Tibial artery (tissue), 4 donors: ENCODE measurements around the gene LRBA.

ENCODE experiments used
- DNase-seq, 2 donors: peaks; one replicate each; pipeline ENCODE4 v3.0.0-alpha.2; 2019
- H3K27ac ChIP-seq, 2 donors: fragments of 200-600 bp; sonication (generic) in 1 of 2; 1 replicate in 1 of 2; 2 replicates in 1 of 2; pipeline ENCODE4 v1.5.1; 2018 to 2019; ENCODE audit warnings: mild to moderate bottlenecking in 1 of 2
- H3K27me3 ChIP-seq, 2 donors: fragments of 200-600 bp; sonication (generic) in 1 of 2; one replicate each; pipeline versions ENCODE4 v1.5.1 to v1.6.0; 2016 to 2019
- H3K36me3 ChIP-seq, 3 donors: fragments of 200-600 bp; sonication (generic) in 2 of 3; one replicate each; pipeline ENCODE4 v1.5.1; 2016 to 2019; ENCODE audit warnings: mild to moderate bottlenecking in 2 of 3
- H3K4me1 ChIP-seq, 4 donors: fragments of 200-600 bp; sonication (generic) in 2 of 4; 1 replicate in 3 of 4; 2 replicates in 1 of 4; pipeline ENCODE4 v1.5.1; 2016 to 2019
- H3K4me3 ChIP-seq, 2 donors: fragments of 200-600 bp; sonication (generic) in 1 of 2; 1 replicate in 1 of 2; 2 replicates in 1 of 2; pipeline ENCODE4 v1.5.1; 2018 to 2019; ENCODE audit warnings: mild to moderate bottlenecking in 2 of 2
- H3K9me3 ChIP-seq, 3 donors: fragments of 200-600 bp; sonication (generic) in 1 of 3; one replicate each; pipeline ENCODE4 v1.5.1; 2016 to 2019
- CTCF ChIP-seq, 2 experiments: fragments of 200-600 bp in 1 of 2; fragments of 450-650 bp in 1 of 2; IDR thresholded peaks; one replicate each; pipeline ENCODE4 v1.5.1; 2017 to 2019; ENCODE audit warnings: antibody characterized with exemption in 2 of 2, mild to moderate bottlenecking in 1 of 2, moderate library complexity in 1 of 2
- intact Hi-C: fragments of 100-400 bp; cut with DNase I; formaldehyde crosslinking; loops from one replicate; pipeline ENCODE4 v1.15.0; 2023; ENCODE audit warnings: low total_unique reads

The LRBA gene

GRCh38 chr4:150978738-150979575 lies 36.1 kb downstream of the LRBA start:
- Histone ChIP-seq H3K4me1 (peaks cover 0 to 10% (median 0%) of the 10 kb centered on the region in 4 donors), H3K36me3 (no peaks in the 10 kb centered on the region), H3K4me3 (no peak overlapping the region), H3K9me3 (no peaks in the 10 kb centered on the region), H3K27ac (no peak overlapping the region), H3K27me3 (no peaks in the 10 kb centered on the region)
- TF ChIP-seq CTCF (IDR thresholded peaks at IDR 0.05): no peak
- intact Hi-C loops: no loop called here
- no peak for DNase-seq

GRCh38 chr4:150976478-150977118 lies 38.5 kb downstream of the LRBA start:
- Histone ChIP-seq H3K9me3 (no peaks in the 10 kb centered on the region), H3K4me1 (peaks cover 0 to 10% (median 0%) of the 10 kb centered on the region in 4 donors), H3K27me3 (no peaks in the 10 kb centered on the region), H3K36me3 (no peaks in the 10 kb centered on the region), H3K27ac (no peak overlapping the region), H3K4me3 (no peak overlapping the region)
- DNase-seq: no peak
- TF ChIP-seq CTCF (IDR thresholded peaks at IDR 0.05): no peak
- intact Hi-C loops: no loop called here

GRCh38 chr4:150974750-150975149 lies 40.3 kb downstream of the LRBA start:
- intact Hi-C loops: no loop called here
- no peaks in the 10 kb centered on the region for H3K36me3 ChIP-seq
- no peak overlapping the region for H3K4me3 ChIP-seq
- H3K9me3 ChIP-seq: no peaks in the 10 kb centered on the region
- TF ChIP-seq CTCF (IDR thresholded peaks at IDR 0.05): no peak
- no peak for DNase-seq
- no peak overlapping the region for H3K27ac ChIP-seq
- peaks cover 0 to 10% (median 0%) of the 10 kb centered on the region in 4 donors for H3K4me1 ChIP-seq
- H3K27me3 ChIP-seq: no peaks in the 10 kb centered on the region

GRCh38 chr4:150974252-150974640 lies 40.8 kb downstream of the LRBA start:
- DNase-seq: no peak
- intact Hi-C loops: no loop called here
- Histone ChIP-seq H3K27me3 (no peaks in the 10 kb centered on the region), H3K27ac (no peak overlapping the region), H3K9me3 (no peaks in the 10 kb centered on the region), H3K36me3 (no peaks in the 10 kb centered on the region), H3K4me1 (peaks cover 0 to 10% (median 0%) of the 10 kb centered on the region in 4 donors), H3K4me3 (no peak overlapping the region)
- no peak for TF ChIP-seq CTCF (IDR thresholded peaks at IDR 0.05)

- no peak for TF ChIP-seq CTCF (IDR thresholded peaks at IDR 0.05)
- H3K27me3 ChIP-seq: no peaks in the 10 kb centered on the region
- intact Hi-C loops: no loop called here
- no peaks in the 10 kb centered on the region for H3K9me3 ChIP-seq
- H3K4me3 ChIP-seq: no peak overlapping the region
- no peaks in the 10 kb centered on the region for H3K36me3 ChIP-seq
- no peak overlapping the region for H3K27ac ChIP-seq
- no peak for DNase-seq
- peaks cover 0 to 10% (median 0%) of the 10 kb centered on the region in 4 donors for H3K4me1 ChIP-seq
Observed at GRCh38 chr4:150973626-150974251, 41.3 kb downstream of the LRBA start.
